C1 segment of cervical spinal cord (tissue), 14 donors: Measurements from ENCODE around the gene RAP2A.

ENCODE experiments used
- DNase-seq, 14 donors: peaks; one replicate each; lab custom pipeline; 2025; lab: John Stamatoyannopoulos, UW

Gene RAP2A

GRCh38 chr13:97446448-97446847 lies 12.5 kb downstream of the RAP2A start:
- no peak for DNase-seq

- no peak for DNase-seq
These were observed 14.7 kb downstream of the RAP2A start for GRCh38 chr13:97448503-97449251.

GRCh38 chr13:97454699-97455098 lies 20.7 kb downstream of the RAP2A start:
- DNase-seq, result no peak

- DNase-seq, result no peak
These were observed 22.1 kb downstream of the RAP2A start for GRCh38 chr13:97456047-97456446.

- DNase-seq, result no peak
These were observed 25.3 kb downstream of the RAP2A start for GRCh38 chr13:97459215-97459777.

- no peak for DNase-seq
These were observed 26.2 kb downstream of the RAP2A start for GRCh38 chr13:97460004-97460775.

GRCh38 chr13:97460853-97461252 lies 26.9 kb downstream of the RAP2A start:
- no peak for DNase-seq

GRCh38 chr13:97464561-97464960 lies 30.6 kb downstream of the RAP2A start:
- DNase-seq, result no peak

- DNase-seq, result no peak
These were observed 32.8 kb downstream of the RAP2A start for GRCh38 chr13:97466722-97467121.

GRCh38 chr13:97468331-97468730 lies 34.4 kb downstream of the RAP2A start:
- no peak for DNase-seq

- no peak for DNase-seq
These were observed 37.7 kb downstream of the RAP2A start for GRCh38 chr13:97471711-97472110.

- no peak for DNase-seq
These were observed 40.5 kb downstream of the RAP2A start for GRCh38 chr13:97474349-97474980.

- no peak for DNase-seq
These were observed 41.0 kb downstream of the RAP2A start for GRCh38 chr13:97475011-97475410.

- DNase-seq, result no peak
These were observed 43.9 kb downstream of the RAP2A start for GRCh38 chr13:97477844-97478243.

- DNase-seq, result no peak
These were observed 44.3 kb downstream of the RAP2A start for GRCh38 chr13:97478247-97478646.

GRCh38 chr13:97483465-97483864 lies 49.5 kb downstream of the RAP2A start:
- DNase-seq, result no peak

GRCh38 chr13:97484301-97484700 lies 50.3 kb downstream of the RAP2A start:
- DNase-seq, result no peak

- DNase-seq, result no peak
These were observed 51.4 kb downstream of the RAP2A start for GRCh38 chr13:97485320-97485719.

- no peak for DNase-seq
These were observed 56.8 kb downstream of the RAP2A start for GRCh38 chr13:97490702-97491307.

- DNase-seq, result no peak
These were observed 57.5 kb downstream of the RAP2A start for GRCh38 chr13:97491452-97491851.

- no peak for DNase-seq
These were observed 58.3 kb downstream of the RAP2A start for GRCh38 chr13:97492257-97492656.
